GM13977 (cell line): Measurements from ENCODE around the gene ZBTB44.
"Not testable (repeated sequence)": the region's sequence is repeated elsewhere in the genome, so short reads cannot be mapped to it uniquely, and the experiment has no call there.

Source experiments
- DNase-seq: peaks from one replicate; pipeline ENCODE4 v3.0.0; 2012; ENCODE audit warnings: low spot score
- in situ Hi-C: fragments of 300-500 bp; cut with MboI; formaldehyde crosslinking; loops from one replicate; pipeline ENCODE4 v1.12.0; 2022; ENCODE audit warnings: low sequenced_read_pairs, low pct_unique_long_range_greater_than_20kb, mixed read lengths, inconsistent platforms; ENCODE audit not compliant: unreplicated experiment
- TF ChIP-seq, protein P1 (sequence below): IDR thresholded peaks from 2 replicates; pipeline ENCODE4 v1.5.1; 2012; ENCODE audit warnings: mild to moderate bottlenecking, control low read depth; ENCODE audit not compliant: insufficient read depth; ENCODE audit errors: extremely low read depth, missing control alignments

Gene ZBTB44

DNA sequence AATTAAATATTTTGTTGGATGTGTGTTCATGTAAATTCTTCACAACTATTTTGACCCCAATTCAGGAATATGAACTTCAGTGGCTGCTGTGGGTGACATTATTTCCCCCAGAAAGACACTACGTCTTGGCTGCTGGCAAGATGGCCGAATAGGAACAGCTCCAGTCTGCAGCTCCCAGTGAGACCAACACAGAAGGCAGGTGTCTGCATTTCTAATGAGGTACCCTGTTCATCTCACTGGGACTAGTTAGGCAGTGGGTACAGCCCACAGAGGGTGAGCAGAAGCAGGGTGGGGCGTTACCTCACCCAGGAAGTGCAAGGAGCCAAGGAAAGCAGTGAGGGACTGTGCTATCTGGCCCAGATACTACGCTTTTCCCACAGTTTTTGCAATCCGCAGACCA is 65.3 kb downstream of the ZBTB44 start:
- in situ Hi-C loops, result no loop called here
- DNase-seq, result no peak
- TF ChIP-seq, protein P1, sequence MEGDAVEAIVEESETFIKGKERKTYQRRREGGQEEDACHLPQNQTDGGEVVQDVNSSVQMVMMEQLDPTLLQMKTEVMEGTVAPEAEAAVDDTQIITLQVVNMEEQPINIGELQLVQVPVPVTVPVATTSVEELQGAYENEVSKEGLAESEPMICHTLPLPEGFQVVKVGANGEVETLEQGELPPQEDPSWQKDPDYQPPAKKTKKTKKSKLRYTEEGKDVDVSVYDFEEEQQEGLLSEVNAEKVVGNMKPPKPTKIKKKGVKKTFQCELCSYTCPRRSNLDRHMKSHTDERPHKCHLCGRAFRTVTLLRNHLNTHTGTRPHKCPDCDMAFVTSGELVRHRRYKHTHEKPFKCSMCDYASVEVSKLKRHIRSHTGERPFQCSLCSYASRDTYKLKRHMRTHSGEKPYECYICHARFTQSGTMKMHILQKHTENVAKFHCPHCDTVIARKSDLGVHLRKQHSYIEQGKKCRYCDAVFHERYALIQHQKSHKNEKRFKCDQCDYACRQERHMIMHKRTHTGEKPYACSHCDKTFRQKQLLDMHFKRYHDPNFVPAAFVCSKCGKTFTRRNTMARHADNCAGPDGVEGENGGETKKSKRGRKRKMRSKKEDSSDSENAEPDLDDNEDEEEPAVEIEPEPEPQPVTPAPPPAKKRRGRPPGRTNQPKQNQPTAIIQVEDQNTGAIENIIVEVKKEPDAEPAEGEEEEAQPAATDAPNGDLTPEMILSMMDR, result no peak

DNA sequence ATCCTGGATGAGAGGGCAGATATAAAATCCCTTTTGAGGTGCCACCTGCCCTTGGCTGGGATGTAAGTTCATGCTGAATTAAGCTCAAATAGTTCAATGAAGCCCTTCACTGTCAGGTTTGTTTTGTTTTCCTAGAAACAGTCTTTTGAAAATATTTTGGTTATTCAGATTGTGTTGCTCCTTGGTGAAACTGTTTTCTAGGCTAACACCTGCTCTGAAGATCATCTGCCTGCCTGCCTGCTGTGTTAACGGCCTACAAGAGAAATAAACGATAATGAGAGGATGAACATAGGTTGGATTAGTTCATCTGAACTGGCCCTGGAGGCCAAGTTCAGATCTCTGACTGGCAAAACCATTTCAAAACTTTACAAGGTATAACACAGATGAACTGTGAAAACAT is 67.4 kb downstream of the ZBTB44 start:
- in situ Hi-C loops, result no loop called here
- TF ChIP-seq, protein P1, result no peak
- no peak for DNase-seq

DNA sequence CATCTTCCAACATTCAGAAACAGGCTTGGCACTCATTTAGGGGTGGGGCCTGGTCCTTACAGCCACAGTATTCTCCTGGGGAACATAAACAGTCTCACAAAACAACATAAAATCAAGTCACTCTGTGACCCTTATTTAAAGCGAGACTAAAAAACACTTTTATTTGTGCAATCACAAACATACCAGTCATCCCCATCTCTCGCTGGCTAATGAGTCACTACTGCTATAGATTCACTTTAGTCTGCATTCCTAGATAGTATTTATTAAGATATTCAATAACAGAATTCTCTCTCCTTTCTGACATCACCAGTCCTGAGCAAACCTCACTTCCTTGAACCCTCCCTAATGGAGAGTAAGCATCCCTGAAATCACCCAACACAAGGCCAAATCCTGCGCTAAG is 68.0 kb downstream of the ZBTB44 start:
- in situ Hi-C loops, result no loop called here
- no peak for DNase-seq
- TF ChIP-seq, protein P1, result no peak

DNA sequence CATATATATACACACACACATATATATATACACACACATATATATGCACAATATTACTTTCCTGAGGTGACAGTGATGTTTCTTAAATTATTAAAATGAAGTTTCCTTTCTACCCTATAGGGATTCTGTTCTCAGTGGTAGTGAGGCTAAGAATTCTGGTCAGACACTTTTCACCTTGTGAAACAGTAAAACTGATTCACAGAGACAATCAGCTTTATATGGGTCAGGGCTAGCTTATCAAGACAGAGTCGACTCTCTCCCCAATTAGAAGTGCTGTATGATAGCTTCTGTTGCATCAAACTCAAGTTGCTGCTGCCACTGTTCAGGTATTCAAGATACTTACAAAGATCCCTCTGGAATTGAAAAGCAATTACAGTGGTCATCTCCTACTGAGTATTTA is 68.4 kb downstream of the ZBTB44 start:
- DNase-seq, result no peak
- in situ Hi-C loops, result no loop called here
- TF ChIP-seq, protein P1, result no peak

DNA sequence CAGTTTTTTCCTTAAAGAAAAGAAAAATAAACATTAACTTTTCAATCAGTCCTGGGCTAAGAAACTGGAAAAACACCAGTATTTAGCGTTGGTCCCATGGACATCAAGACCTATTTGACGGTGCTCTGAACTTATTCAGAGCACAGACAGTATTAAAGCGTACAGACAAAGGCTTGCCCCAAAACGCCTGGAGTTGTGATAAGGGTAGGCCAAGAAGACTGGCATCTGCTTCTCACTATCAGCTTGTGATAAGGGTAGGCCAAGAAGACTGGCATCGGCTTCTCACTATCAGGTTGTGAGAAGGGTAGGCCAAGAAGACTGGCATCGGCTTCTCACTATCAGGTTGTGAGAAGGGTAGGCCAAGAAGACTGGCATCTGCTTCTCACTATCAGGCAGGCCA is 69.3 kb downstream of the ZBTB44 start:
- DNase-seq, result not testable (repeated sequence)

DNA sequence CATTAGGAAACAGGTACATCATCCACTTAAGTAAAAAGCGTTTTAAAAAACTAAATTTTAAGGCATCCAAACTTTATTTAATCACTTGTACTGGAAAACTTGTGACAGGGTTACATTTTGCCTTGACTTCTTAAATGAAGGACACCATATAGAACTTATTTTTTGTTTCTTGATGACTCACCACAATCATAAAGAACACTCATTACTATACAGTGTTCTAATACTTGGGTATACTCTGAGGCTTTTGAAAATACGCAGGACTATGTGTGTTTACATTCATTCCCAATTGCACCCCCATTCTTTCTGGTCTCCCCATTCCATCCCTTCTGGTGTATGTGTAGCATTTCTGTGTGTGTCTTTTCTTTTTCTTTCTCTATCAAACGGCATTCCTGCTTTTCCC is 69.9 kb downstream of the ZBTB44 start:
- DNase-seq, result no peak
- in situ Hi-C loops, result no loop called here
- TF ChIP-seq, protein P1, result no peak

More for the DNA sequence above, 69.3 kb downstream of the ZBTB44 start:
- in situ Hi-C loops, result not testable (repeated sequence)

DNA sequence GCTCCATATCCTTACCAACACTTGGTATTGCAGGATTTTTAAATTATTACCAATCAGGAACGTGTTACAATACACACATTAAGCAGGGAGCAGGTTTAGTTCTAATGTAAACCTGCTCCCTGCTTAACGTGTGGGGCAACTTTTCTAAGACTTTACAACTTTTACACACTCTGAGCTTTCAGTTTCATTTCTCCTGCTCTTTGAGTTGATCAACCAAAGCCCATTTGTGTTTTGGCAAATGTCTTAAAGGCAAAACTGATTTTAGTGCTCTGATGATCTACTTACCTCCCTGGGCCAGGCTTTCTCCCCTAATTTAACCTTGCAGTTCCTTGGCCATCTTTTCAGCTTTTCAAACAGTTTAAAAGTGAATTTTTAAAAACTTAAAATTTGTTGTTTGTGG is 70.9 kb downstream of the ZBTB44 start:
- TF ChIP-seq, protein P1, result no peak
- in situ Hi-C loops, result no loop called here
- peak; percentile 39 for DNase-seq
